Panc1 (cell line): ENCODE measurements around the gene TIMM13. TPM values are rescaled to one million over a fixed set of nuclear protein-coding genes. Genes with fewer than 3 reads are reported as not detected.
"Not testable (repeated sequence)": the region's sequence is repeated elsewhere in the genome, so short reads cannot be mapped to it uniquely, and the experiment has no call there.

Source experiments
- ATAC-seq: fragments of 200-7000 bp; cut with Tn5 transposase; 2 replicates; pipeline ENCODE4 v1.9.1; 2020; ENCODE audit warnings: mild to moderate bottlenecking, moderate library complexity
- BruUV-seq: library from RNA; stranded (reverse); fragments of 400-500 nt; replicated peaks from 2 replicates; lab custom pipeline; 2021; lab: Mats Ljungman, UMichigan
- CTCF ChIA-PET: fragments of 300-600 bp; sonication (Branson Sonifier 250); formaldehyde crosslinking; loops from one replicate; lab custom pipeline; 2022; ENCODE audit warnings: antibody characterized with exemption; lab: Charles Lee
- POLR2A ChIA-PET: fragments of 300-600 bp; sonication (Branson Sonifier 250); formaldehyde crosslinking; loops from one replicate; lab custom pipeline; 2022; ENCODE audit warnings: antibody characterized with exemption; lab: Charles Lee
- DNase-seq: peaks from one replicate; pipeline ENCODE4 v3.0.0-alpha.2; 2010; ENCODE audit warnings: low read depth, low spot score
- H3K27ac ChIP-seq: 2 replicates; pipeline ENCODE4 v1.5.1; 2011; ENCODE audit warnings: mild to moderate bottlenecking, low read length, inconsistent platforms
- H3K27me3 ChIP-seq: fragments of 200-500 bp; sonication (Bioruptor generic); 2 replicates; pipeline ENCODE4 v1.6.0; 2014; ENCODE audit warnings: low read length, inconsistent platforms; ENCODE audit not compliant: control insufficient read depth, insufficient read depth
- H3K36me3 ChIP-seq: fragments of 200-500 bp; sonication (Bioruptor generic); 2 replicates; pipeline ENCODE4 v1.5.1; 2014; ENCODE audit warnings: inconsistent platforms, mild to moderate bottlenecking, low read length, moderate library complexity; ENCODE audit not compliant: control insufficient read depth, insufficient read depth
- H3K4me1 ChIP-seq: 2 replicates; pipeline ENCODE4 v1.5.1; 2011; ENCODE audit warnings: inconsistent platforms, mild to moderate bottlenecking, low read length, moderate library complexity; ENCODE audit not compliant: control insufficient read depth, insufficient read depth
- H3K4me3 ChIP-seq, 2 experiments: 2 replicates each; pipeline ENCODE4 v1.5.1; 2011 to 2012; ENCODE audit warnings: low read depth in 2 of 2, low read length in 2 of 2, mild to moderate bottlenecking in 2 of 2, inconsistent platforms in 1 of 2, moderate library complexity in 1 of 2
- H3K9me3 ChIP-seq: fragments of 200-500 bp; sonication (Bioruptor generic); 2 replicates; pipeline ENCODE4 v1.5.1; 2014; ENCODE audit warnings: low read depth, mild to moderate bottlenecking, inconsistent platforms, low read length, moderate library complexity; ENCODE audit not compliant: control insufficient read depth, insufficient read depth
- POLR2AphosphoS5 ChIP-seq: IDR thresholded peaks from 2 replicates; pipeline ENCODE4 v1.6.1; 2012; ENCODE audit warnings: mild to moderate bottlenecking, low read depth, low read length, moderate library complexity
- REST ChIP-seq, 2 experiments: IDR thresholded peaks; 2 replicates each; pipeline ENCODE4 v1.6.1; 2011 to 2012; ENCODE audit warnings: low read depth in 2 of 2, control low read depth in 1 of 2, low read length in 1 of 2, mild to moderate bottlenecking in 1 of 2, moderate library complexity in 1 of 2; ENCODE audit not compliant: insufficient read depth in 1 of 2
- SIN3A ChIP-seq: IDR thresholded peaks from 2 replicates; pipeline ENCODE4 v1.6.1; 2012; ENCODE audit warnings: low read depth, mild to moderate bottlenecking, low read length, moderate library complexity, borderline replicate concordance; ENCODE audit not compliant: insufficient read depth
- TCF7L2 ChIP-seq: IDR thresholded peaks from 2 replicates; pipeline ENCODE4 v1.6.1; 2011; ENCODE audit warnings: mild to moderate bottlenecking, low read depth, low read length, inconsistent platforms
- in situ Hi-C: cut with HindIII; loops from 2 replicates; pipeline ENCODE4 v1.10.0; 2016; ENCODE audit warnings: low sequenced_read_pairs, low pct_unique_long_range_greater_than_20kb
- intact Hi-C: fragments of 100-400 bp; cut with micrococcal nuclease; formaldehyde crosslinking; loops from one replicate; pipeline ENCODE4 v1.10.0; 2022; ENCODE audit not compliant: unreplicated experiment
- total RNA-seq: library from RNA; stranded (reverse); gene quantifications from one replicate; pipeline ENCODE4 v1.2.1, GENCODE V29; 2021; ENCODE audit not compliant: unreplicated experiment
- TF ChIP-seq, protein P1 (sequence below): fragments of 450-650 bp; IDR thresholded peaks from 2 replicates; pipeline ENCODE4 v1.5.1; 2017; ENCODE audit warnings: mild to moderate bottlenecking

Gene TIMM13
- total RNA-seq, 1 experiment from 2014 or later = 128 TPM

DNA sequence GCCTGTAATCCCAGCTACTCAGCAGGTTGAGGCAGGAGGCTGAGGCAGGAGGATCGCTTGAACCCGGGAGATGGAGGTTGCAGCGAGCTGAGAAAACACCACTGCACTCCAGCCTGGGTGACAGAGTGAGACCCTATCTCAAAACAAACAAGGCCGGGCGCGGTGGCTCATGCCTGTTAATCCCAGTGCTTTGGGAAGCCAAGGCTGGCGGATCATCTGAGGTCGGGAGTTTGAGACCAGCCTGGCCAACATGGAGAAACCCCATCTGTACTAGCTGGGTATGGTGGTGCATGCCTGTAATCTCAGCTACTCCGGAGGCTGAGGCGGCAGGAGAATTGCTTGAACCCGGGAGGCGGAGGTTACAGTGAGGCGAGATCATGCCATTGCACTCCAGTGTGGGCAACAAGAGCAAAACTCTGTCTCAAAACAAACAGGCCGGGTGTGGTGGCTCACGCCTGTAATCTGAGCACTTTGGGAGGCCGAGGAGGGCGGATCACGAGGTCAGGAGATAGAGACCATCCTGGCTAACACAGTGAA is 32.0 kb downstream of the TIMM13 start:
- H3K9me3 ChIP-seq, ATAC-seq, POLR2A ChIA-PET, intact Hi-C loops, H3K27ac ChIP-seq, H3K27me3 ChIP-seq, H3K36me3 ChIP-seq, DNase-seq, BruUV-seq, CTCF ChIA-PET, H3K4me1 ChIP-seq, H3K4me3 ChIP-seq, in situ Hi-C loops: not testable (repeated sequence)

DNA sequence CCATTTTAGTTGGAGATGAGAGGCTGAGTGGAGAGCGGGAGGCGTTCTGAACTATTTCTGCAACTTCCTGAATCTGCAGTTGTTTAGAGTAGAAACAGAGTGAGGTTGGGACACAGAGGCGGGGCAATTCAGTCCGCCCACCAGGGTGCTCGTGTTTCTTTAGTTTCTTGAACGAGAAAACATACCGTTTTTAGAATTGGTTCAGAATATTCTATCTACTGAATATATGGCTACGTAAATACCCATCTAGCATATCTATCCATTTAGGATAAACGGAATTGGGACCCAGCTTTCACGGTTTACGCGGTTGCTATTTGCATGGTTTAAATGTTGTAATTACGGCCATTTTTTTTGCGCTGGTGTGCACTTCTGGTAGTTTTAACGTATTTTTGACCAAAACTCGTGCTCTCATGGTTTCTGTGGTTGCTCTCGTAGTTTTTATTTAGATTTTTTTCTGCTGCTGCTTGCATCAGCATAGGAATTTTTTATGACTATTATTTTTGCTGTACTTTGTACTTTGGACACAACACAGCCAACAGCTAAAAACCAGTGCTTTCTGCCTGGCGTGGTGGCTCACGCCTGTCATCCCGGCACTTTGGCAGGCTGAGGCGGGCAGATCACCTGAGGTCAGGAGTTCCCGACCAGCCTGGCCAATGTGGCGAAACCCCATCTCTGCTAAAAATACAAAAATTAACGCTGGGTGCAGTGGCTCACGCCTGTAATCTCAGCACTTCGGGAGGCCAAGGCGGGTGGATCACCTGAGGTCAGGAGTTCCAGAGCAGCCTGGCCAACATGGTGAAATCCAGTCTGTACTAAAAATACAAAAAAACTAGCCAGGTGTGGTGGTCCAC is 32.7 kb downstream of the TIMM13 start:
- Histone ChIP-seq H3K9me3 (no peaks in the 10 kb centered on the region), H3K4me1 (no peaks in the 10 kb centered on the region), H3K27me3 (no peaks in the 10 kb centered on the region), H3K27ac (no peak overlapping the region), H3K4me3 (no peak overlapping the region), H3K36me3 (no peaks in the 10 kb centered on the region)
- ChIA-PET CTCF (no interaction called here), POLR2A (no interaction called here)
- DNase-seq = no peak
- in situ Hi-C loops (no loop called here), intact Hi-C loops (no loop called here)
- TF ChIP-seq, protein P1, sequence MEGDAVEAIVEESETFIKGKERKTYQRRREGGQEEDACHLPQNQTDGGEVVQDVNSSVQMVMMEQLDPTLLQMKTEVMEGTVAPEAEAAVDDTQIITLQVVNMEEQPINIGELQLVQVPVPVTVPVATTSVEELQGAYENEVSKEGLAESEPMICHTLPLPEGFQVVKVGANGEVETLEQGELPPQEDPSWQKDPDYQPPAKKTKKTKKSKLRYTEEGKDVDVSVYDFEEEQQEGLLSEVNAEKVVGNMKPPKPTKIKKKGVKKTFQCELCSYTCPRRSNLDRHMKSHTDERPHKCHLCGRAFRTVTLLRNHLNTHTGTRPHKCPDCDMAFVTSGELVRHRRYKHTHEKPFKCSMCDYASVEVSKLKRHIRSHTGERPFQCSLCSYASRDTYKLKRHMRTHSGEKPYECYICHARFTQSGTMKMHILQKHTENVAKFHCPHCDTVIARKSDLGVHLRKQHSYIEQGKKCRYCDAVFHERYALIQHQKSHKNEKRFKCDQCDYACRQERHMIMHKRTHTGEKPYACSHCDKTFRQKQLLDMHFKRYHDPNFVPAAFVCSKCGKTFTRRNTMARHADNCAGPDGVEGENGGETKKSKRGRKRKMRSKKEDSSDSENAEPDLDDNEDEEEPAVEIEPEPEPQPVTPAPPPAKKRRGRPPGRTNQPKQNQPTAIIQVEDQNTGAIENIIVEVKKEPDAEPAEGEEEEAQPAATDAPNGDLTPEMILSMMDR = no peak
- TF ChIP-seq SIN3A (no peak), POLR2AphosphoS5 (no peak), REST (IDR thresholded peaks at IDR 0.05; ENCODE audit: insufficient read depth in 1 of 2, low read depth in 2 of 2, low read length in 1 of 2) (no peak), TCF7L2 (no peak)
- BruUV-seq = no TSS peak
- no peak for ATAC-seq

DNA sequence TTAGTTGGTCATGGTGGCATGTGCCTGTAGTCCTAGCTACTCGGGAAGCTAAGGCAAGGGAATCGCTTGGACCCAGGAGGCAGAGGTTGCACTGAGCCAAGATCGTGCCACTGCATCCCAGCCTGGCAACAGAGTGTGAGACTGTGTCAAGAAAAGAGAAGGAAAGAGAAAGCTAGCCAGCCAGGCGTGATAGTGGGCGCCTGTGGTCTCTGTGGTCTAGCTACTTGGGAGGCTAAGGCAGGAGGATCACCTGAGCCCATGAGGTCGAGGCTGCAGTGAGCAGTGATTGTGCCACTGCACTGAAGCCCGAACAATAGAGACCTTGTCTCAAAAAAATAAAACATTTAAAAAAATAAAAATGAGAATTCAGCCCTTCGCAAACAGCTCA is 33.3 kb downstream of the TIMM13 start:
- in situ Hi-C loops (no loop called here), intact Hi-C loops (no loop called here)
- Histone ChIP-seq H3K27me3 (no peaks in the 10 kb centered on the region), H3K4me3 (no peak overlapping the region), H3K9me3 (no peaks in the 10 kb centered on the region), H3K36me3 (no peaks in the 10 kb centered on the region), H3K4me1 (no peaks in the 10 kb centered on the region), H3K27ac (no peak overlapping the region)
- BruUV-seq = no TSS peak
- TF ChIP-seq REST (IDR thresholded peaks at IDR 0.05; ENCODE audit: insufficient read depth in 1 of 2, low read depth in 2 of 2, low read length in 1 of 2) (no peak), TCF7L2 (no peak)
- CTCF ChIA-PET = interaction anchor here (0.6 kb wide), 2 partner anchors 186 to 238 kb away, joined by 4 to 5 read pairs; no protein-coding TSS in a partner anchor
- POLR2A ChIA-PET = no interaction called here
- no peak for ATAC-seq
- DNase-seq = no peak

GRCh38 chr19:2392899-2393298 is 34.5 kb downstream of the TIMM13 start:
- BruUV-seq, ATAC-seq, H3K4me1 ChIP-seq, H3K27me3 ChIP-seq, H3K36me3 ChIP-seq, DNase-seq, intact Hi-C loops, H3K4me3 ChIP-seq, in situ Hi-C loops, H3K9me3 ChIP-seq, H3K27ac ChIP-seq: not testable (repeated sequence)
- ChIA-PET CTCF (interaction anchor here (0.5 to 0.6 kb wide), 3 partner anchors 96 to 841 kb away, joined by 3 to 6 read pairs (median 3); no protein-coding TSS in a partner anchor), POLR2A (interaction anchor here (0.8 kb wide), 1 partner anchor 109 kb away, joined by 3 read pairs; no protein-coding TSS in a partner anchor)
